HG02970 (cell line): ENCODE results near the gene CDADC1.

Experiments
- ATAC-seq: cut with Tn5 transposase; IDR thresholded peaks from one replicate; pipeline ENCODE4 v1.9.1; 2021; ENCODE audit warnings: mild to moderate bottlenecking, moderate library complexity, moderate number of reproducible peaks; ENCODE audit not compliant: unreplicated experiment, low FRiP score

The CDADC1 gene

GRCh38 chr13:49247643-49248621 is at the start of gene CDADC1:
Gene CDADC1, plus strand, starts transcription at chr13:49247925. Its CDS starts 113 bp downstream, at chr13:49248038.
- ATAC-seq, result peak; percentile 94

- ATAC-seq, result no peak
These were observed 41.1 kb upstream of the CDADC1 start for GRCh38 chr13:49206641-49207040.

GRCh38 chr13:49208619-49209018 is 39.1 kb upstream of the CDADC1 start:
- no peak for ATAC-seq

GRCh38 chr13:49210114-49210513 is 37.6 kb upstream of the CDADC1 start:
- no peak for ATAC-seq

GRCh38 chr13:49210669-49211068 is 37.1 kb upstream of the CDADC1 start:
- ATAC-seq, result no peak

- no peak for ATAC-seq
These were observed 34.2 kb upstream of the CDADC1 start for GRCh38 chr13:49213539-49213938.

GRCh38 chr13:49213997-49214916 is 33.5 kb upstream of the CDADC1 start:
- ATAC-seq, result no peak

GRCh38 chr13:49214917-49215376 is 32.8 kb upstream of the CDADC1 start:
- ATAC-seq, result peak; percentile 58

- no peak for ATAC-seq
These were observed 31.4 kb upstream of the CDADC1 start for GRCh38 chr13:49216334-49216733.

GRCh38 chr13:49217962-49218492 is 29.7 kb upstream of the CDADC1 start:
- no peak for ATAC-seq

GRCh38 chr13:49218493-49219051 is 29.2 kb upstream of the CDADC1 start:
- no peak for ATAC-seq

- no peak for ATAC-seq
These were observed 28.1 kb upstream of the CDADC1 start for GRCh38 chr13:49219647-49220035.

GRCh38 chr13:49220036-49220855 is 27.5 kb upstream of the CDADC1 start, which contains the start of gene MLNR:
Gene MLNR, plus strand, starts transcription at chr13:49220338. Its CDS starts 0 bp downstream, at chr13:49220338.
- ATAC-seq, result no peak

- no peak for ATAC-seq
These were observed 26.7 kb upstream of the CDADC1 start for GRCh38 chr13:49220856-49221589.

GRCh38 chr13:49221590-49221965 is 26.1 kb upstream of the CDADC1 start:
- ATAC-seq, result no peak

GRCh38 chr13:49225223-49226042 is 22.3 kb upstream of the CDADC1 start:
- no peak for ATAC-seq

GRCh38 chr13:49226613-49227012 is 21.1 kb upstream of the CDADC1 start:
- no peak for ATAC-seq

- ATAC-seq, result no peak
These were observed 13.0 kb upstream of the CDADC1 start for GRCh38 chr13:49234741-49235140.
